GM23338 (cell line): ENCODE data around the gene MATR3. TPM values are rescaled to one million over a fixed set of nuclear protein-coding genes. Genes with fewer than 3 reads are reported as not detected.
A peak's percentile ranks its signal among the peaks of the same experiment; 100 is the strongest.

Experiments
- ATAC-seq: fragments of 200-7000 bp; cut with Tn5 transposase; 3 replicates; pipeline ENCODE4 v1.9.1; 2020
- DNase-seq: peaks from one replicate; pipeline ENCODE4 v3.0.0-alpha.2; 2015; ENCODE audit warnings: low spot score
- H2AFZ ChIP-seq: fragments of 200-600 bp; sonication (generic); 2 replicates; pipeline ENCODE4 v1.8.0; 2016; ENCODE audit warnings: antibody characterized with exemption, mild to moderate bottlenecking, moderate library complexity
- H3F3A ChIP-seq: fragments of 200-600 bp; sonication (generic); replicated peaks from 2 replicates; pipeline ENCODE4 v1.8.0; 2017; ENCODE audit warnings: antibody characterized with exemption, mixed run types, low read depth
- H3K27ac ChIP-seq: fragments of 200-600 bp; sonication (generic); 2 replicates; pipeline ENCODE4 v1.6.1; 2016; ENCODE audit warnings: low read depth
- H3K27me3 ChIP-seq: fragments of 200-600 bp; sonication (generic); 2 replicates; pipeline ENCODE4 v1.8.0; 2016; ENCODE audit warnings: mild to moderate bottlenecking, mixed run types, moderate library complexity; ENCODE audit not compliant: insufficient read depth
- H3K36me3 ChIP-seq: fragments of 200-600 bp; sonication (generic); 2 replicates; pipeline ENCODE4 v1.8.0; 2016; ENCODE audit warnings: mild to moderate bottlenecking; ENCODE audit not compliant: insufficient read depth
- H3K4me1 ChIP-seq: fragments of 200-600 bp; sonication (generic); 2 replicates; pipeline ENCODE4 v1.8.0; 2016; ENCODE audit warnings: mild to moderate bottlenecking, moderate library complexity; ENCODE audit not compliant: insufficient read depth
- H3K4me2 ChIP-seq: fragments of 200-600 bp; sonication (generic); 2 replicates; pipeline ENCODE4 v1.7.1; 2017; ENCODE audit warnings: mixed run types
- H3K4me3 ChIP-seq: fragments of 200-600 bp; sonication (generic); 2 replicates; pipeline ENCODE4 v1.6.1; 2016; ENCODE audit warnings: mixed run types
- H3K79me2 ChIP-seq: fragments of 200-600 bp; sonication (generic); replicated peaks from 2 replicates; pipeline ENCODE4 v1.8.0; 2017; ENCODE audit warnings: mild to moderate bottlenecking; ENCODE audit not compliant: insufficient read depth
- H3K9me2 ChIP-seq: fragments of 200-600 bp; sonication (generic); 2 replicates; pipeline ENCODE4 v1.8.0; 2017; ENCODE audit not compliant: insufficient read depth
- H4K20me1 ChIP-seq: fragments of 200-600 bp; sonication (generic); replicated peaks from 2 replicates; pipeline ENCODE4 v1.8.0; 2017; ENCODE audit warnings: mild to moderate bottlenecking; ENCODE audit not compliant: insufficient read depth
- H3K27ac Mint-ChIP-seq: 2 replicates; pipeline ENCODE4 v1.8.0; 2020; ENCODE audit warnings: inconsistent platforms, mild to moderate bottlenecking, moderate library complexity, mixed read lengths
- H3K27me3 Mint-ChIP-seq: 3 replicates; pipeline ENCODE4 v1.8.0; 2022; ENCODE audit warnings: low read depth, mild to moderate bottlenecking, moderate library complexity, mixed read lengths, inconsistent platforms; ENCODE audit not compliant: insufficient read depth, poor library complexity
- H3K36me3 Mint-ChIP-seq: 3 replicates; pipeline ENCODE4 v1.8.0; 2021; ENCODE audit warnings: low read depth, mild to moderate bottlenecking, inconsistent platforms, moderate library complexity, mixed read lengths
- H3K4me1 Mint-ChIP-seq: 3 replicates; pipeline ENCODE4 v1.8.0; 2020; ENCODE audit warnings: mild to moderate bottlenecking, inconsistent platforms, mixed read lengths
- H3K4me3 Mint-ChIP-seq: 3 replicates; pipeline ENCODE4 v1.8.0; 2021; ENCODE audit warnings: moderate library complexity, mild to moderate bottlenecking, inconsistent platforms, mixed read lengths
- H3K9me3 Mint-ChIP-seq: 3 replicates; pipeline ENCODE4 v1.8.0; 2020; ENCODE audit warnings: moderate library complexity, mild to moderate bottlenecking, inconsistent platforms, mixed read lengths
- CREB1 ChIP-seq: fragments of 250-450 bp; sonication (Bioruptor Pico); IDR thresholded peaks from 2 replicates; pipeline ENCODE4 v1.5.0; 2020; ENCODE audit warnings: low read depth, mild to moderate bottlenecking, moderate library complexity
- EZH2 ChIP-seq: fragments of 200-600 bp; sonication (generic); IDR thresholded peaks from one replicate; pipeline ENCODE4 v1.8.0; 2017; ENCODE audit warnings: antibody characterized with exemption, mild to moderate bottlenecking, low read depth; ENCODE audit not compliant: unreplicated experiment
- EZH2phosphoT487 ChIP-seq: fragments of 200-600 bp; sonication (generic); IDR thresholded peaks from one replicate; pipeline ENCODE4 v1.8.1; 2018; ENCODE audit warnings: antibody characterized with exemption; ENCODE audit not compliant: unreplicated experiment
- JUNB ChIP-seq: IDR thresholded peaks from one replicate; pipeline ENCODE4 v1.6.1; 2016; ENCODE audit warnings: antibody characterized with exemption; ENCODE audit not compliant: unreplicated experiment
- NANOG ChIP-seq: IDR thresholded peaks from 2 replicates; pipeline ENCODE4 v1.6.1; 2016; ENCODE audit warnings: antibody characterized with exemption, borderline replicate concordance
- POLR2AphosphoS5 ChIP-seq: IDR thresholded peaks from 2 replicates; pipeline ENCODE4 v1.6.1; 2016; ENCODE audit warnings: antibody characterized with exemption, low read depth
- STAT1 ChIP-seq: IDR thresholded peaks from one replicate; pipeline ENCODE4 v1.6.1; 2016; ENCODE audit warnings: antibody characterized with exemption; ENCODE audit not compliant: unreplicated experiment
- ZNF114 ChIP-seq: fragments of 250-450 bp; sonication (Bioruptor Pico); IDR thresholded peaks from 2 replicates; pipeline ENCODE4 v1.5.0; 2020; ENCODE audit warnings: mild to moderate bottlenecking, moderate library complexity
- ZNF331 ChIP-seq: fragments of 250-450 bp; sonication (Bioruptor Pico); IDR thresholded peaks from 2 replicates; pipeline ENCODE4 v1.5.0; 2020; ENCODE audit warnings: low read depth, mild to moderate bottlenecking, moderate library complexity
- polyA plus RNA-seq: library from polyadenylated mRNA; unstranded; fragments of >200 nt; fragmentation: Nextera tagmentation; extraction: Ambion mirVana; gene quantifications from 2 replicates; pipeline ENCODE4 v1.2.1, GENCODE V29; 2016
- total RNA-seq: library from RNA; depleted of rRNA; stranded (reverse); fragments of >200 nt; shearing (Covaris generic); gene quantifications from 2 replicates; pipeline ENCODE4 v1.2.3, GENCODE V29; 2014
- TF ChIP-seq, protein P1 (sequence below): IDR thresholded peaks from one replicate; pipeline ENCODE4 v1.6.1; 2018; ENCODE audit warnings: antibody characterized with exemption; ENCODE audit not compliant: unreplicated experiment
- TF ChIP-seq, protein P2 (sequence below), 2 experiments: fragments of 200-600 bp in 1 of 2; sonication (generic) in 1 of 2; conservative IDR thresholded peaks; 2 replicates each; pipeline versions ENCODE4 v1.5.1 to v1.6.1; 2016 to 2017; ENCODE audit warnings: antibody characterized with exemption in 2 of 2, low read depth in 2 of 2, mild to moderate bottlenecking in 2 of 2, moderate library complexity in 1 of 2
- TF ChIP-seq, protein P3 (sequence below): IDR thresholded peaks from 2 replicates; pipeline ENCODE4 v1.6.1; 2016; ENCODE audit warnings: antibody characterized with exemption
- TF ChIP-seq, protein P4 (sequence below): fragments of 250-450 bp; sonication (Bioruptor Pico); IDR thresholded peaks from 2 replicates; pipeline ENCODE4 v1.5.0; 2020; ENCODE audit warnings: mild to moderate bottlenecking, moderate library complexity

Gene MATR3
- total and polyA plus RNA-seq, 2 experiments from 2014 or later: 278 to 506 TPM

GRCh38 chr5:139335811-139336210, 42.3 kb downstream of the MATR3 start:
- Histone ChIP-seq H3K4me2 (no peak overlapping the region), H3K27ac (peak overlapping the region; percentile 35; the same call in 1 of the 2 replicates), H3F3A (peaks cover 23% of the 10 kb centered on the region; the same call in 1 of the 2 replicates), H4K20me1 (peaks cover 13% of the 10 kb centered on the region), H3K36me3 (peaks cover 7% of the 10 kb centered on the region; the same call in 1 of the 2 replicates), H3K4me3 (no peak overlapping the region), H3K27me3 (no peaks in the 10 kb centered on the region), H3K79me2 (no peaks in the 10 kb centered on the region), H2AFZ (no peak overlapping the region), H3K9me2 (no peaks in the 10 kb centered on the region), H3K4me1 (0 out of 2 replicates have a peak, but pooled peaks cover 6% of the 10 kb centered on the region)
- Mint-ChIP-seq H3K27me3 (peaks cover 24% of the 10 kb centered on the region), H3K27ac (peak overlapping the region; percentile 80; the same call in 1 of the 2 replicates), H3K4me3 (no peak overlapping the region), H3K4me1 (peaks cover 3% of the 10 kb centered on the region; the same call in 2 of the 3 replicates), H3K36me3 (peaks cover 16% of the 10 kb centered on the region), H3K9me3 (no peaks in the 10 kb centered on the region)
- DNase-seq (no peak), ATAC-seq (peak; percentile 26)
- no peak for TF ChIP-seq ZNF114 (CRISPR knock-in tag)
- TF ChIP-seq STAT1: no peak
- TF ChIP-seq, protein P1, sequence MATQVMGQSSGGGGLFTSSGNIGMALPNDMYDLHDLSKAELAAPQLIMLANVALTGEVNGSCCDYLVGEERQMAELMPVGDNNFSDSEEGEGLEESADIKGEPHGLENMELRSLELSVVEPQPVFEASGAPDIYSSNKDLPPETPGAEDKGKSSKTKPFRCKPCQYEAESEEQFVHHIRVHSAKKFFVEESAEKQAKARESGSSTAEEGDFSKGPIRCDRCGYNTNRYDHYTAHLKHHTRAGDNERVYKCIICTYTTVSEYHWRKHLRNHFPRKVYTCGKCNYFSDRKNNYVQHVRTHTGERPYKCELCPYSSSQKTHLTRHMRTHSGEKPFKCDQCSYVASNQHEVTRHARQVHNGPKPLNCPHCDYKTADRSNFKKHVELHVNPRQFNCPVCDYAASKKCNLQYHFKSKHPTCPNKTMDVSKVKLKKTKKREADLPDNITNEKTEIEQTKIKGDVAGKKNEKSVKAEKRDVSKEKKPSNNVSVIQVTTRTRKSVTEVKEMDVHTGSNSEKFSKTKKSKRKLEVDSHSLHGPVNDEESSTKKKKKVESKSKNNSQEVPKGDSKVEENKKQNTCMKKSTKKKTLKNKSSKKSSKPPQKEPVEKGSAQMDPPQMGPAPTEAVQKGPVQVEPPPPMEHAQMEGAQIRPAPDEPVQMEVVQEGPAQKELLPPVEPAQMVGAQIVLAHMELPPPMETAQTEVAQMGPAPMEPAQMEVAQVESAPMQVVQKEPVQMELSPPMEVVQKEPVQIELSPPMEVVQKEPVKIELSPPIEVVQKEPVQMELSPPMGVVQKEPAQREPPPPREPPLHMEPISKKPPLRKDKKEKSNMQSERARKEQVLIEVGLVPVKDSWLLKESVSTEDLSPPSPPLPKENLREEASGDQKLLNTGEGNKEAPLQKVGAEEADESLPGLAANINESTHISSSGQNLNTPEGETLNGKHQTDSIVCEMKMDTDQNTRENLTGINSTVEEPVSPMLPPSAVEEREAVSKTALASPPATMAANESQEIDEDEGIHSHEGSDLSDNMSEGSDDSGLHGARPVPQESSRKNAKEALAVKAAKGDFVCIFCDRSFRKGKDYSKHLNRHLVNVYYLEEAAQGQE: no peak
- TF ChIP-seq, protein P2, sequence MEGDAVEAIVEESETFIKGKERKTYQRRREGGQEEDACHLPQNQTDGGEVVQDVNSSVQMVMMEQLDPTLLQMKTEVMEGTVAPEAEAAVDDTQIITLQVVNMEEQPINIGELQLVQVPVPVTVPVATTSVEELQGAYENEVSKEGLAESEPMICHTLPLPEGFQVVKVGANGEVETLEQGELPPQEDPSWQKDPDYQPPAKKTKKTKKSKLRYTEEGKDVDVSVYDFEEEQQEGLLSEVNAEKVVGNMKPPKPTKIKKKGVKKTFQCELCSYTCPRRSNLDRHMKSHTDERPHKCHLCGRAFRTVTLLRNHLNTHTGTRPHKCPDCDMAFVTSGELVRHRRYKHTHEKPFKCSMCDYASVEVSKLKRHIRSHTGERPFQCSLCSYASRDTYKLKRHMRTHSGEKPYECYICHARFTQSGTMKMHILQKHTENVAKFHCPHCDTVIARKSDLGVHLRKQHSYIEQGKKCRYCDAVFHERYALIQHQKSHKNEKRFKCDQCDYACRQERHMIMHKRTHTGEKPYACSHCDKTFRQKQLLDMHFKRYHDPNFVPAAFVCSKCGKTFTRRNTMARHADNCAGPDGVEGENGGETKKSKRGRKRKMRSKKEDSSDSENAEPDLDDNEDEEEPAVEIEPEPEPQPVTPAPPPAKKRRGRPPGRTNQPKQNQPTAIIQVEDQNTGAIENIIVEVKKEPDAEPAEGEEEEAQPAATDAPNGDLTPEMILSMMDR (conservative IDR thresholded peaks at IDR 0.05; ENCODE audit: low read depth in 2 of 2): no peak
- TF ChIP-seq JUNB: no peak
- TF ChIP-seq, protein P3, sequence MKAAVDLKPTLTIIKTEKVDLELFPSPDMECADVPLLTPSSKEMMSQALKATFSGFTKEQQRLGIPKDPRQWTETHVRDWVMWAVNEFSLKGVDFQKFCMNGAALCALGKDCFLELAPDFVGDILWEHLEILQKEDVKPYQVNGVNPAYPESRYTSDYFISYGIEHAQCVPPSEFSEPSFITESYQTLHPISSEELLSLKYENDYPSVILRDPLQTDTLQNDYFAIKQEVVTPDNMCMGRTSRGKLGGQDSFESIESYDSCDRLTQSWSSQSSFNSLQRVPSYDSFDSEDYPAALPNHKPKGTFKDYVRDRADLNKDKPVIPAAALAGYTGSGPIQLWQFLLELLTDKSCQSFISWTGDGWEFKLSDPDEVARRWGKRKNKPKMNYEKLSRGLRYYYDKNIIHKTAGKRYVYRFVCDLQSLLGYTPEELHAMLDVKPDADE: no peak
- no peak for TF ChIP-seq CREB1
- no peak for TF ChIP-seq EZH2
- TF ChIP-seq EZH2phosphoT487: no peak
- TF ChIP-seq, protein P4, sequence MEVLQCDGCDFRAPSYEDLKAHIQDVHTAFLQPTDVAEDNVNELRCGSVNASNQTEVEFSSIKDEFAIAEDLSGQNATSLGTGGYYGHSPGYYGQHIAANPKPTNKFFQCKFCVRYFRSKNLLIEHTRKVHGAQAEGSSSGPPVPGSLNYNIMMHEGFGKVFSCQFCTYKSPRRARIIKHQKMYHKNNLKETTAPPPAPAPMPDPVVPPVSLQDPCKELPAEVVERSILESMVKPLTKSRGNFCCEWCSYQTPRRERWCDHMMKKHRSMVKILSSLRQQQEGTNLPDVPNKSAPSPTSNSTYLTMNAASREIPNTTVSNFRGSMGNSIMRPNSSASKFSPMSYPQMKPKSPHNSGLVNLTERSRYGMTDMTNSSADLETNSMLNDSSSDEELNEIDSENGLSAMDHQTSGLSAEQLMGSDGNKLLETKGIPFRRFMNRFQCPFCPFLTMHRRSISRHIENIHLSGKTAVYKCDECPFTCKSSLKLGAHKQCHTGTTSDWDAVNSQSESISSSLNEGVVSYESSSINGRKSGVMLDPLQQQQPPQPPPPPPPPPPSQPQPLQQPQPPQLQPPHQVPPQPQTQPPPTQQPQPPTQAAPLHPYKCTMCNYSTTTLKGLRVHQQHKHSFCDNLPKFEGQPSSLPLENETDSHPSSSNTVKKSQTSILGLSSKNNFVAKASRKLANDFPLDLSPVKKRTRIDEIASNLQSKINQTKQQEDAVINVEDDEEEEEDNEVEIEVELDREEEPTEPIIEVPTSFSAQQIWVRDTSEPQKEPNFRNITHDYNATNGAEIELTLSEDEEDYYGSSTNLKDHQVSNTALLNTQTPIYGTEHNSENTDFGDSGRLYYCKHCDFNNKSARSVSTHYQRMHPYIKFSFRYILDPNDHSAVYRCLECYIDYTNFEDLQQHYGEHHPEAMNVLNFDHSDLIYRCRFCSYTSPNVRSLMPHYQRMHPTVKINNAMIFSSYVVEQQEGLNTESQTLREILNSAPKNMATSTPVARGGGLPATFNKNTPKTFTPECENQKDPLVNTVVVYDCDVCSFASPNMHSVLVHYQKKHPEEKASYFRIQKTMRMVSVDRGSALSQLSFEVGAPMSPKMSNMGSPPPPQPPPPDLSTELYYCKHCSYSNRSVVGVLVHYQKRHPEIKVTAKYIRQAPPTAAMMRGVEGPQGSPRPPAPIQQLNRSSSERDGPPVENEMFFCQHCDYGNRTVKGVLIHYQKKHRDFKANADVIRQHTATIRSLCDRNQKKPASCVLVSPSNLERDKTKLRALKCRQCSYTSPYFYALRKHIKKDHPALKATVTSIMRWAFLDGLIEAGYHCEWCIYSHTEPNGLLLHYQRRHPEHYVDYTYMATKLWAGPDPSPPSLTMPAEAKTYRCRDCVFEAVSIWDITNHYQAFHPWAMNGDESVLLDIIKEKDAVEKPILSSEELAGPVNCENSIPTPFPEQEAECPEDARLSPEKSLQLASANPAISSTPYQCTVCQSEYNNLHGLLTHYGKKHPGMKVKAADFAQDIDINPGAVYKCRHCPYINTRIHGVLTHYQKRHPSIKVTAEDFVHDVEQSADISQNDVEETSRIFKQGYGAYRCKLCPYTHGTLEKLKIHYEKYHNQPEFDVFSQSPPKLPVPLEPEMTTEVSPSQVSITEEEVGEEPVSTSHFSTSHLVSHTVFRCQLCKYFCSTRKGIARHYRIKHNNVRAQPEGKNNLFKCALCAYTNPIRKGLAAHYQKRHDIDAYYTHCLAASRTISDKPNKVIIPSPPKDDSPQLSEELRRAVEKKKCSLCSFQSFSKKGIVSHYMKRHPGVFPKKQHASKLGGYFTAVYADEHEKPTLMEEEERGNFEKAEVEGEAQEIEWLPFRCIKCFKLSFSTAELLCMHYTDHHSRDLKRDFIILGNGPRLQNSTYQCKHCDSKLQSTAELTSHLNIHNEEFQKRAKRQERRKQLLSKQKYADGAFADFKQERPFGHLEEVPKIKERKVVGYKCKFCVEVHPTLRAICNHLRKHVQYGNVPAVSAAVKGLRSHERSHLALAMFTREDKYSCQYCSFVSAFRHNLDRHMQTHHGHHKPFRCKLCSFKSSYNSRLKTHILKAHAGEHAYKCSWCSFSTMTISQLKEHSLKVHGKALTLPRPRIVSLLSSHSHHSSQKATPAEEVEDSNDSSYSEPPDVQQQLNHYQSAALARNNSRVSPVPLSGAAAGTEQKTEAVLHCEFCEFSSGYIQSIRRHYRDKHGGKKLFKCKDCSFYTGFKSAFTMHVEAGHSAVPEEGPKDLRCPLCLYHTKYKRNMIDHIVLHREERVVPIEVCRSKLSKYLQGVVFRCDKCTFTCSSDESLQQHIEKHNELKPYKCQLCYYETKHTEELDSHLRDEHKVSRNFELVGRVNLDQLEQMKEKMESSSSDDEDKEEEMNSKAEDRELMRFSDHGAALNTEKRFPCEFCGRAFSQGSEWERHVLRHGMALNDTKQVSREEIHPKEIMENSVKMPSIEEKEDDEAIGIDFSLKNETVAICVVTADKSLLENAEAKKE (CRISPR knock-in tag): no peak
- no peak for TF ChIP-seq NANOG
- TF ChIP-seq ZNF331 (CRISPR knock-in tag): no peak
- TF ChIP-seq POLR2AphosphoS5: no peak
